Right ventricle myocardium inferior (tissue), 1 donor: Measurements from ENCODE around the gene ANGEL2. TPM values are rescaled to one million over a fixed set of nuclear protein-coding genes. Genes with fewer than 3 reads are reported as not detected.

Experiments used
- ATAC-seq: fragments of 200-7000 bp; cut with Tn5 transposase; one replicate; pipeline ENCODE4 v1.9.1; 2020; ENCODE audit warnings: mild to moderate bottlenecking, moderate library complexity
- DNase-seq: peaks from one replicate; pipeline ENCODE4 v3.0.0; 2021; ENCODE audit errors: missing footprints
- intact Hi-C: fragments of 100-400 bp; cut with DNase I; formaldehyde crosslinking; loops from one replicate; pipeline ENCODE4 v1.11.0; 2022
- total RNA-seq: library from RNA; stranded (reverse); fragmentation: NEBNext Ultra II Directional; extraction: Animal tissue kit (Norgen Biotek cat#: 25700); gene quantifications from one replicate; pipeline ENCODE4 v1.2.1, GENCODE V29; 2021
- donor health status: DM: no; HTN: yes; CAD: no; lungs with severe emphysema.

ANGEL2 gene
- total RNA-seq, 1 donor from 2014 or later = 14.3 TPM

- ATAC-seq (no peak), DNase-seq (no peak)
- intact Hi-C loops = no loop called here
Measured at GRCh38 chr1:212959266-212960220, 56.1 kb downstream of the ANGEL2 start.

- intact Hi-C loops = no loop called here
- no peak for ATAC-seq
Measured at GRCh38 chr1:212958175-212958574, 57.5 kb downstream of the ANGEL2 start.

GRCh38 chr1:212957546-212957945 is 58.1 kb downstream of the ANGEL2 start:
- intact Hi-C loops = no loop called here
- no peak for DNase-seq
- no peak for ATAC-seq

More at GRCh38 chr1:212958175-212958574, 57.5 kb downstream of the ANGEL2 start:
- DNase-seq = no peak

GRCh38 chr1:212955961-212956620 is 59.6 kb downstream of the ANGEL2 start:
- DNase-seq (no peak), ATAC-seq (no peak)
- intact Hi-C loops = no loop called here

GRCh38 chr1:212955098-212955497 is 60.6 kb downstream of the ANGEL2 start:
- intact Hi-C loops = no loop called here
- ATAC-seq (no peak), DNase-seq (no peak)

- DNase-seq (no peak), ATAC-seq (no peak)
- intact Hi-C loops = no loop called here
Measured at GRCh38 chr1:212954514-212954913, 61.2 kb downstream of the ANGEL2 start.

GRCh38 chr1:212953321-212953720 is 62.3 kb downstream of the ANGEL2 start:
- DNase-seq (no peak), ATAC-seq (no peak)
- intact Hi-C loops = no loop called here

- no peak for DNase-seq
- no peak for ATAC-seq
- intact Hi-C loops = no loop called here
Measured at GRCh38 chr1:212952641-212952976, 63.1 kb downstream of the ANGEL2 start.

GRCh38 chr1:212951947-212952640 is 63.6 kb downstream of the ANGEL2 start:
- ATAC-seq (no peak), DNase-seq (no peak)
- intact Hi-C loops = loop anchor here (2.0 kb wide), 1 partner anchor 27 kb away; no protein-coding TSS in a partner anchor

- ATAC-seq (peak; percentile 27), DNase-seq (no peak)
- intact Hi-C loops = loop anchor here (2.0 kb wide), 1 partner anchor 27 kb away; no protein-coding TSS in a partner anchor
Measured at GRCh38 chr1:212951126-212951946, 64.3 kb downstream of the ANGEL2 start.

- ATAC-seq = peak; percentile 99
Measured at GRCh38 chr1:212950243-212951125, 65.2 kb downstream of the ANGEL2 start, which contains the start of gene VASH2. TSS of gene VASH2 (plus strand) at chr1:212950541. CDS start at chr1:212951543, 1,002 bp downstream.

GRCh38 chr1:212949771-212950170 is 65.9 kb downstream of the ANGEL2 start:
- ATAC-seq (no peak), DNase-seq (no peak)
- intact Hi-C loops = loop anchor here (2.0 kb wide), 1 partner anchor 29 kb away; no protein-coding TSS in a partner anchor

More at GRCh38 chr1:212950243-212951125, 65.2 kb downstream of the ANGEL2 start, which contains the start of gene VASH2:
- intact Hi-C loops = loop anchor here (2.0 kb wide), 1 partner anchor 28 kb away; no protein-coding TSS in a partner anchor
- peak; percentile 93 for DNase-seq

- ATAC-seq (no peak), DNase-seq (no peak)
- intact Hi-C loops = no loop called here
Measured at GRCh38 chr1:212946872-212947271, 68.8 kb downstream of the ANGEL2 start.

- ATAC-seq (no peak), DNase-seq (no peak)
- intact Hi-C loops = no loop called here
Measured at GRCh38 chr1:212945463-212946160, 70.1 kb downstream of the ANGEL2 start.

GRCh38 chr1:212945056-212945455 is 70.6 kb downstream of the ANGEL2 start:
- DNase-seq = no peak
- intact Hi-C loops = no loop called here
- ATAC-seq = peak; percentile 34

GRCh38 chr1:212944229-212944901 is 71.3 kb downstream of the ANGEL2 start:
- no peak for ATAC-seq
- intact Hi-C loops = no loop called here

More at GRCh38 chr1:212944229-212944901, 71.3 kb downstream of the ANGEL2 start:
- no peak for DNase-seq
